Inferior parietal cortex (tissue), 1 donor: ENCODE results near the gene HNRNPM.
A peak's percentile ranks its signal among the peaks of the same experiment; 100 is the strongest.

Experiments used
- DNase-seq: peaks from one replicate; pipeline ENCODE4 v3.0.0-alpha.2; 2016; ENCODE audit errors: extremely low spot score

The HNRNPM gene

GRCh38 chr19:8485561-8486371 lies 41.0 kb downstream of the HNRNPM start:
- DNase-seq = no peak

GRCh38 chr19:8486661-8487136 lies 41.9 kb downstream of the HNRNPM start:
- no peak for DNase-seq

- peak; percentile 13 for DNase-seq
These were observed 42.5 kb downstream of the HNRNPM start for GRCh38 chr19:8487137-8487851.

- no peak for DNase-seq
These were observed 43.6 kb downstream of the HNRNPM start for GRCh38 chr19:8488365-8488764.

GRCh38 chr19:8489561-8490394 lies 45.0 kb downstream of the HNRNPM start:
- no peak for DNase-seq

- DNase-seq = no peak
These were observed 45.6 kb downstream of the HNRNPM start for GRCh38 chr19:8490395-8490760.

- DNase-seq = no peak
These were observed 46.1 kb downstream of the HNRNPM start for GRCh38 chr19:8490873-8491272.

- no peak for DNase-seq
These were observed 46.8 kb downstream of the HNRNPM start for GRCh38 chr19:8491574-8491973.

- DNase-seq = no peak
These were observed 49.4 kb downstream of the HNRNPM start for GRCh38 chr19:8494158-8494557.

- DNase-seq = no peak
These were observed 53.5 kb downstream of the HNRNPM start for GRCh38 chr19:8498295-8498694.

- no peak for DNase-seq
These were observed 54.5 kb downstream of the HNRNPM start for GRCh38 chr19:8499048-8499833.

GRCh38 chr19:8500158-8500557 lies 55.4 kb downstream of the HNRNPM start:
- DNase-seq = no peak

GRCh38 chr19:8501516-8501915 lies 56.7 kb downstream of the HNRNPM start:
- DNase-seq = no peak

- no peak for DNase-seq
These were observed 57.2 kb downstream of the HNRNPM start for GRCh38 chr19:8501981-8502380.

GRCh38 chr19:8503510-8503909 lies 58.7 kb downstream of the HNRNPM start:
- no peak for DNase-seq

GRCh38 chr19:8504171-8504570 lies 59.4 kb downstream of the HNRNPM start:
- no peak for DNase-seq

- DNase-seq = no peak
These were observed 60.1 kb downstream of the HNRNPM start for GRCh38 chr19:8504919-8505318.

GRCh38 chr19:8505680-8506401 lies 61.1 kb downstream of the HNRNPM start:
- peak; percentile 75 for DNase-seq

- DNase-seq = no peak
These were observed 61.7 kb downstream of the HNRNPM start for GRCh38 chr19:8506402-8506957.

GRCh38 chr19:8510589-8511115 lies 65.9 kb downstream of the HNRNPM start:
- DNase-seq = no peak
